Measurements from ENCODE around the gene GNA12.

GRCh38 chr7:2737771-2738540 is 106.2 kb downstream of the GNA12 start:
- TF ChIP-seq, protein P1, sequence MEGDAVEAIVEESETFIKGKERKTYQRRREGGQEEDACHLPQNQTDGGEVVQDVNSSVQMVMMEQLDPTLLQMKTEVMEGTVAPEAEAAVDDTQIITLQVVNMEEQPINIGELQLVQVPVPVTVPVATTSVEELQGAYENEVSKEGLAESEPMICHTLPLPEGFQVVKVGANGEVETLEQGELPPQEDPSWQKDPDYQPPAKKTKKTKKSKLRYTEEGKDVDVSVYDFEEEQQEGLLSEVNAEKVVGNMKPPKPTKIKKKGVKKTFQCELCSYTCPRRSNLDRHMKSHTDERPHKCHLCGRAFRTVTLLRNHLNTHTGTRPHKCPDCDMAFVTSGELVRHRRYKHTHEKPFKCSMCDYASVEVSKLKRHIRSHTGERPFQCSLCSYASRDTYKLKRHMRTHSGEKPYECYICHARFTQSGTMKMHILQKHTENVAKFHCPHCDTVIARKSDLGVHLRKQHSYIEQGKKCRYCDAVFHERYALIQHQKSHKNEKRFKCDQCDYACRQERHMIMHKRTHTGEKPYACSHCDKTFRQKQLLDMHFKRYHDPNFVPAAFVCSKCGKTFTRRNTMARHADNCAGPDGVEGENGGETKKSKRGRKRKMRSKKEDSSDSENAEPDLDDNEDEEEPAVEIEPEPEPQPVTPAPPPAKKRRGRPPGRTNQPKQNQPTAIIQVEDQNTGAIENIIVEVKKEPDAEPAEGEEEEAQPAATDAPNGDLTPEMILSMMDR (IDR thresholded peaks at IDR 0.05; ENCODE audit: low read length), result no peak
- no peak for TF ChIP-seq EZH2 (optimal IDR thresholded peaks at IDR 0.05; ENCODE audit: low read depth, low read length)

Measured in MM.1S (cell line).